Fibroblast of mammary gland (primary cell): ENCODE data around the gene IFNA1.
"Not testable (repeated sequence)": the region's sequence is repeated elsewhere in the genome, so short reads cannot be mapped to it uniquely, and the experiment has no call there.

ENCODE experiments used
- DNase-seq: peaks from one replicate; pipeline ENCODE4 v3.0.0-alpha.2; 2010; ENCODE audit warnings: low read depth
- H3K4me3 ChIP-seq: 2 replicates; pipeline ENCODE4 v1.5.1; 2011; ENCODE audit warnings: low read depth, mild to moderate bottlenecking, low read length, moderate library complexity; ENCODE audit not compliant: control insufficient read depth
- CTCF ChIP-seq: conservative IDR thresholded peaks from 2 replicates; pipeline ENCODE4 v1.5.1; 2011; ENCODE audit warnings: low read depth, low read length, inconsistent platforms; ENCODE audit not compliant: control insufficient read depth, insufficient read depth

The IFNA1 gene

GRCh38 chr9:21443849-21444625 is 3.8 kb downstream of the IFNA1 start:
- no peak for TF ChIP-seq CTCF
- H3K4me3 ChIP-seq = no peak overlapping the region
- DNase-seq = no peak

DNA sequence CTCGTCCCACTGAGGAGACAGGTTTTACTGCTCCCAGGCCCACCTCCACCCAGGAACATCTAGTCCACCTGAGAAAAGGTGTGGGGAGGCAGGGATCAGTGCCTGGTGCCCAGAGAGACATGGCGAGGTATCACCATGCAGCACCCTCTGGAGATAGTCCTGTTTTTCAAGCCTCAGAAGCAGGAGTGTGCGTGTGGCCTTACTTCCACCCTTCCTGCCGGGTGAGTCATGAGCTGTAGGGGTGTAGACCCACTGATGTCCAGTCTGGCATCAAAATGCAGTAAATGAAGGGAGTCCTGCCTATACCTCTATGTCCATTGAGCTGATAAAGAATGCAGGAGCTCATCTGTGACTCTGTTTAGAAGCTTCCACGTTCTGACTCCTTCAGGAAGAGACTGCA is 9.1 kb downstream of the IFNA1 start:
- not testable (repeated sequence) for H3K4me3 ChIP-seq
- peak; percentile 27 for DNase-seq

GRCh38 chr9:21450733-21451394 is 10.6 kb downstream of the IFNA1 start:
- no peak for TF ChIP-seq CTCF
- no peak overlapping the region for H3K4me3 ChIP-seq
- peak; percentile 41 for DNase-seq

- H3K4me3 ChIP-seq = no peak overlapping the region
- TF ChIP-seq CTCF = no peak
- no peak for DNase-seq
These were observed 12.4 kb downstream of the IFNA1 start for GRCh38 chr9:21452681-21453080.

GRCh38 chr9:21454149-21454548 is 13.9 kb downstream of the IFNA1 start:
- no peak for TF ChIP-seq CTCF
- peak; percentile 78 for DNase-seq
- H3K4me3 ChIP-seq = no peak overlapping the region

DNA sequence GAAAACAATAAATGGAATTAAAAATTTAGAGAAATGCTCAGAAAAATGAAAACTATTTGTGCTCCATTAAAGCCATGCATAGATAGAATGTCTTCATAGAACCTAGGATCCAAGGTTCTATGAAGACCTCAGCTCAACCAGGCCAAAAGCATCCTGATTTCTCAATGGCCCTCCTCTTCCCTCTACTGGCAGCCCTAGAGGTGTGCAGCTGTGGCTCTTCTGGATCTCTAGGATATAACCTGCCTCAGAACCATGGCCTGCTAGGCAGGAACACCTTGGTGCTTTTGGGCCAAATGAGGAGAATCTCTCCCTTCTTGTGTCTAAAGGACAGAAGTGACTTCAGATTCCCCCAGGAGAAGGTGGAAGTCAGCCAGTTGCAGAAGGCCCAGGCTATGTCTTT is 15.1 kb downstream of the IFNA1 start:
- peak; percentile 50 for DNase-seq
- TF ChIP-seq CTCF = peak; percentile 75
- H3K4me3 ChIP-seq = no peak overlapping the region

- TF ChIP-seq CTCF = no peak
- DNase-seq = no peak
- no peak overlapping the region for H3K4me3 ChIP-seq
These were observed 21.1 kb downstream of the IFNA1 start for GRCh38 chr9:21461377-21461776.
